Measurements from ENCODE around the gene NAA80. TPM values are rescaled to one million over a fixed set of nuclear protein-coding genes. Genes with fewer than 3 reads are reported as not detected.

NAA80 gene
- total RNA-seq, 1 donor from 2014 or later, result 6.3 TPM

- Histone ChIP-seq H3K4me1 (ENCODE audit: insufficient read depth, low read length) (peaks cover 40% of the 10 kb centered on the region), H2AFZ (ENCODE audit: low read depth, low read length) (peak overlapping the region; percentile 83), H3K9me3 (ENCODE audit: insufficient read depth, low read depth, low read length) (no peaks in the 10 kb centered on the region), H3K79me2 (ENCODE audit: insufficient read depth, low read length) (peaks cover 47% of the 10 kb centered on the region), H3K36me3 (ENCODE audit: insufficient read depth, low read length) (no peaks in the 10 kb centered on the region), H3K27ac (ENCODE audit: low read depth, low read length) (peak overlapping the region; percentile 92), H3K4me3 (ENCODE audit: insufficient read depth, low read depth, low read length) (peak overlapping the region; percentile 92), H3K9ac (ENCODE audit: low read length) (peak overlapping the region; percentile 97), H4K20me1 (ENCODE audit: insufficient read depth, low read length) (peaks cover 41% of the 10 kb centered on the region), H3K4me2 (ENCODE audit: low read length) (peak overlapping the region; percentile 94), H3K27me3 (ENCODE audit: insufficient read depth, low read length) (no peaks in the 10 kb centered on the region)
- Mint-ChIP-seq H3K4me3 (ENCODE audit: unreplicated experiment) (peak overlapping the region; percentile 94), H3K27ac (ENCODE audit: unreplicated experiment) (peak overlapping the region; percentile 97), H3K9me3 (ENCODE audit: unreplicated experiment) (peaks cover 4% of the 10 kb centered on the region), H3K36me3 (ENCODE audit: low read depth, unreplicated experiment) (peaks cover 1% of the 10 kb centered on the region), H3K4me1 (ENCODE audit: low read depth, unreplicated experiment) (peaks cover 26% of the 10 kb centered on the region), H3K27me3 (ENCODE audit: low read depth, unreplicated experiment) (peaks cover 16% of the 10 kb centered on the region)
- FAIRE-seq, result peak; percentile 56
- DNase-seq (ENCODE audit: low read depth), result peak; percentile 97
- no peak for TF ChIP-seq CTCF (IDR thresholded peaks at IDR 0.05; ENCODE audit: insufficient read depth, low read depth, low read length)
- no peak for TF ChIP-seq EZH2 (IDR thresholded peaks at IDR 0.05; ENCODE audit: insufficient read depth, low read length)
These were observed 38.1 kb upstream of the NAA80 start for GRCh38 chr3:50337175-50337861.

DNA sequence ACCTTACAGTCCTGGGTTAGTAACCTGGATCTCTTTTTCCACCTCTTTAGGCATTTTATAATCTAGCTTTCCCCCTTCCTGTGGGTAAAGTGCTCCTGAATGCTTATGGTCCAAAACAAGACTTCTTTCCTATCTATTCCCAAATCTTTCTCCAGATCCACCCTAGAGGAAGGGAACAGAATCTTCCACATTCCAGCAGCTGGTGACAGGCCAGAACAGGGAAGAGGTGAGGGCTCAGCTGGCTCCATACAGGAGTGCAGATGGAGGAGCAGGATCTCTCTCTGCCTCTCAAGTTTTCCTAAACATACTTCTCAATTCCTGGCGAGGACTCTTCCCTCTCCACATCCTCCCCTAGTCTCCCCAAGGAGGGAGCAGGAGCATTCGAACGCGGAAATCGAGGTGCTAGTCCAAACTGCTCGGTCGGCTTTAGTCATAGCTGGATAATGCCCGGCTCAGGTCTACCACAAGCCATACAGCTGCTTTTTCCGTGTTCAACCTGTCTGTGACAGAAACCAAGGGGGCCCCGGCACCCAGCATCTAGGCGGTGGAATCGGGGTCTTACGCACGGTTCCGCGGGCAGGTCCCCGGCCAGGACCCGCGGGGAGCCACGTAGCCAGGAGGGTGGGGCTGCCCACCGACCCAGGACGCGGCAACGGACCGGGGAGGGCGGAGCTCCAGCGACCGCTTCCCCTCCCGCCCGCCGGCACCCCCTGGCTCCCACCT is 37.4 kb upstream of the NAA80 start:
- Histone ChIP-seq H3K4me3 (ENCODE audit: insufficient read depth, low read depth, low read length) (peak overlapping the region; percentile 92), H3K9ac (ENCODE audit: low read length) (peak overlapping the region; percentile 97), H3K27me3 (ENCODE audit: insufficient read depth, low read length) (no peaks in the 10 kb centered on the region), H3K4me2 (ENCODE audit: low read length) (peak overlapping the region; percentile 94), H4K20me1 (ENCODE audit: insufficient read depth, low read length) (peaks cover 48% of the 10 kb centered on the region), H3K36me3 (ENCODE audit: insufficient read depth, low read length) (peaks cover 6% of the 10 kb centered on the region), H3K4me1 (ENCODE audit: insufficient read depth, low read length) (peaks cover 40% of the 10 kb centered on the region), H3K79me2 (ENCODE audit: insufficient read depth, low read length) (peaks cover 54% of the 10 kb centered on the region), H2AFZ (ENCODE audit: low read depth, low read length) (peak overlapping the region; percentile 72), H3K27ac (ENCODE audit: low read depth, low read length) (peak overlapping the region; percentile 92), H3K9me3 (ENCODE audit: insufficient read depth, low read depth, low read length) (no peaks in the 10 kb centered on the region)
- DNase-seq (ENCODE audit: low read depth) (no peak), FAIRE-seq (no peak)
- peaks cover 1% of the 10 kb centered on the region for H3K36me3 Mint-ChIP-seq (ENCODE audit: low read depth, unreplicated experiment)
- H3K9me3 Mint-ChIP-seq (ENCODE audit: unreplicated experiment), result peaks cover 3% of the 10 kb centered on the region
- H3K4me1 Mint-ChIP-seq (ENCODE audit: low read depth, unreplicated experiment), result peaks cover 26% of the 10 kb centered on the region
- TF ChIP-seq EZH2 (IDR thresholded peaks at IDR 0.05; ENCODE audit: insufficient read depth, low read length) (no peak), CTCF (IDR thresholded peaks at IDR 0.05; ENCODE audit: insufficient read depth, low read depth, low read length) (no peak)
- peaks cover 9% of the 10 kb centered on the region for H3K27me3 Mint-ChIP-seq (ENCODE audit: low read depth, unreplicated experiment)
- H3K27ac Mint-ChIP-seq (ENCODE audit: unreplicated experiment), result peak overlapping the region; percentile 97
- peak overlapping the region; percentile 97 for H3K4me3 Mint-ChIP-seq (ENCODE audit: unreplicated experiment)

Measured in astrocyte (in vitro differentiated cells and primary cell).